ENCODE data around the gene GAMT.

DNA sequence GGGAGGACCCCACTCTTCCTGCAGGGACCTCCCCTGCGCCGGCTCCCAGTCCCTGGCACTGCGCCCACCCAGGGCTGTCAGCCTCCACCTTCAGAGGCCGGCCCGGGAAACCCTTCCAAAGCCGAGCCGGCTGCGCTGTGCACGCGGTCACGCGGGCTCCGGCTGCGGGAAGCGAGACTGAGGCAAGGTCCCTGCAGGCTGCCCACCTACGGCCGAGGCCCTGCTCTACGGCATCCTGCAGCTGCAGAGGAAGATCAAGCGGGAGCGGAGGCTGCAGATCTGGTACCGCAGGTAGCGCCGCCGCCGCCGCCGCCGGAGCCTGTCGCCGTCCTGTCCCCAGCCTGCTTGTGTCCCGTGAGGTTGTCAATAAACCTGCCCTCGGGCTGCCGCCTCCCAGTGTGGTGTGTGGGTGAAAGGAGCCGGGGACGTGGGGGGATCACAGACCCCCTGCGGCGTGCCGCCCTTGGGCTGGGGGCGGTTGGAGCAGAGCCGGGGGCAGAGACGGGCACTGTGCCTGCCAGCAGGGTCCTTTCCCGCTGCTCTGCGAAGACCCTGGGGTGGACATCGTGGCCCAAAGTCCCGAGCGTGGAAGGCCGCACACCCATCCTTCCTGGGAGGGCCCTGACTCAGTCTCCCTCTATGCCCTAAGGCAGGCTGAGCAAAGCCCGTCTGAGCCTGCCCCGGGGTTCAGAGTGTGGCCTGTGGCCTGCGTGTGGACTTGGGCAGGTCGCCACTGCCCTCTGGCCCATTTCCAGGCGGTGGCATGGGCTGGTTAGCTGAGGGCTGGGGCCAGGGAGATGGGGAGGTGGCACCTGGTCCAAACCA, 5.9 kb downstream of the GAMT start:
- TF ChIP-seq E2F4 (CRISPR knock-in tag; IDR thresholded peaks at IDR 0.05; ENCODE audit: borderline replicate concordance, low read depth) (0 out of 2 replicates have a peak, but pooled peaks have one; percentile 6), NR2C2 (CRISPR knock-in tag; IDR thresholded peaks at IDR 0.05) (0 out of 2 replicates have a peak, but pooled peaks have one; percentile 17)
- TF ChIP-seq, protein P1, sequence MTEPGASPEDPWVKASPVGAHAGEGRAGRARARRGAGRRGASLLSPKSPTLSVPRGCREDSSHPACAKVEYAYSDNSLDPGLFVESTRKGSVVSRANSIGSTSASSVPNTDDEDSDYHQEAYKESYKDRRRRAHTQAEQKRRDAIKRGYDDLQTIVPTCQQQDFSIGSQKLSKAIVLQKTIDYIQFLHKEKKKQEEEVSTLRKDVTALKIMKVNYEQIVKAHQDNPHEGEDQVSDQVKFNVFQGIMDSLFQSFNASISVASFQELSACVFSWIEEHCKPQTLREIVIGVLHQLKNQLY (CRISPR knock-in tag; IDR thresholded peaks at IDR 0.05): no peak
